Gastrocnemius medialis (tissue), 4 donors: ENCODE results near the gene HABP2.

ENCODE experiments used
- POLR2A ChIP-seq, 2 donors: fragments of 450-650 bp; IDR thresholded peaks; one replicate each; pipeline ENCODE4 v1.6.1; 2017; ENCODE audit warnings: antibody characterized with exemption in 2 of 2, mild to moderate bottlenecking in 2 of 2, moderate library complexity in 2 of 2
- TF ChIP-seq, protein P1 (sequence below), 5 experiments: fragments of 450-650 bp in 3 of 5; fragments of 200-600 bp in 2 of 5; sonication (generic) in 2 of 5; IDR thresholded peaks in 4 of 5; conservative IDR thresholded peaks in 1 of 5; 1 replicate in 4 of 5; 2 replicates in 1 of 5; pipeline ENCODE4 v1.5.1; 2016 to 2019; ENCODE audit warnings: antibody characterized with exemption in 5 of 5, mild to moderate bottlenecking in 3 of 5, moderate library complexity in 3 of 5

DNA sequence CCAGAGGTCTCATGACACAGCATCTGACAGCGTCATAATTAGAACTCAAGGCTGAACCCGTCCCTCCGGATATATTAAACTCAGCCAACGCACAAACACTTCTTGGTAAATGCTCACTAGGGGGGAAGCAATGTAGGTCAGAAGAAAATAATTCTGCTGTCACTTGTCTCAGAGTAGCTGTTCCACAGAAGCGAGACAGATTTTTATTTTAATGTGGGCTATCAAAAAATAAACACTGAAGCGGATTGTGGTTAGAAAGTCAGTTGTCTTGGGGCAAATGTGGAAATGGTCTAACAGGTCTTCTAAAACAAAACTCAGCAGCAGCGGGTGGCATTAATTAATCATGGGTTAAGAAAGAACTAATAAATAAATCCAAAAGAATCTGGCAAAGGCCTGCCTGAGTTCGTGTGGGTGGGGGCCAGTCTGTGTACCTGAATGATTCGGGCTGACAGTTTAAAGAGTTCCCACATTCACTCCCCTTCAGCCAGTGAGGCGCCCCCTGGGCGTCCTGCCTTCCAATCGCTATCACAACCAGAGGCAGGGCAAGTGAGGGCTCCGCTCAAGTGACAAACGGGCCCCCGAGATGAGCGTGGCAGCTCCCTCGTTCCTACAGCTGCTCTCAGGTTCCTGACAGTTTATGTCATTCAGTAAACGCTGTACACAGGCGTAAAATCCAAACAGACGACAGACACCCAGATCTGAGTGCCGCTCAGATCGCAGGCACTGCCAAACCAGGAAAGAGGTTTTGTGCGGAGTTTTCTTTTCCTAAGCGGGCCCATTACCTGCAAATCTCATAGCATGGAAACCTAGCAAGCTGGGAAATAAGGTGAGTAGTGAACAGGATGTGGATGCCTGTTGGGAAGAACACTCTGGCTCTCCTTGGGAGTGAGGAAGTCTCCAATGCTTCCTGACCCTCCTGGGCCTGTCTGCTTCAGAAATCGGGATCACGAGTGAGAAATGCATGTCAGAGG lies 58.1 kb downstream of the HABP2 start:
- TF ChIP-seq, protein P1, sequence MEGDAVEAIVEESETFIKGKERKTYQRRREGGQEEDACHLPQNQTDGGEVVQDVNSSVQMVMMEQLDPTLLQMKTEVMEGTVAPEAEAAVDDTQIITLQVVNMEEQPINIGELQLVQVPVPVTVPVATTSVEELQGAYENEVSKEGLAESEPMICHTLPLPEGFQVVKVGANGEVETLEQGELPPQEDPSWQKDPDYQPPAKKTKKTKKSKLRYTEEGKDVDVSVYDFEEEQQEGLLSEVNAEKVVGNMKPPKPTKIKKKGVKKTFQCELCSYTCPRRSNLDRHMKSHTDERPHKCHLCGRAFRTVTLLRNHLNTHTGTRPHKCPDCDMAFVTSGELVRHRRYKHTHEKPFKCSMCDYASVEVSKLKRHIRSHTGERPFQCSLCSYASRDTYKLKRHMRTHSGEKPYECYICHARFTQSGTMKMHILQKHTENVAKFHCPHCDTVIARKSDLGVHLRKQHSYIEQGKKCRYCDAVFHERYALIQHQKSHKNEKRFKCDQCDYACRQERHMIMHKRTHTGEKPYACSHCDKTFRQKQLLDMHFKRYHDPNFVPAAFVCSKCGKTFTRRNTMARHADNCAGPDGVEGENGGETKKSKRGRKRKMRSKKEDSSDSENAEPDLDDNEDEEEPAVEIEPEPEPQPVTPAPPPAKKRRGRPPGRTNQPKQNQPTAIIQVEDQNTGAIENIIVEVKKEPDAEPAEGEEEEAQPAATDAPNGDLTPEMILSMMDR (IDR thresholded peaks at IDR 0.05 in 4 of 5, conservative IDR thresholded peaks at IDR 0.05 in 1 of 5), result no peak
- no peak for TF ChIP-seq POLR2A (IDR thresholded peaks at IDR 0.05)
